HCT116 (cell line): ENCODE results near the gene ZBED2. TPM values are rescaled to one million over a fixed set of nuclear protein-coding genes. Genes with fewer than 3 reads are reported as not detected.

ENCODE experiments used
- ATAC-seq: fragments of 200-7000 bp; cut with Tn5 transposase; 2 replicates; pipeline ENCODE4 v1.9.1; 2020; ENCODE audit warnings: mild to moderate bottlenecking, moderate library complexity
- BruUV-seq: library from RNA; stranded (reverse); fragments of 400-500 nt; replicated peaks from 2 replicates; lab custom pipeline; 2021; lab: Mats Ljungman, UMichigan
- CTCF ChIA-PET: fragments of 300-600 bp; sonication (Branson Sonifier 250); formaldehyde crosslinking; loops from one replicate; lab custom pipeline; 2021; ENCODE audit warnings: antibody characterized with exemption; lab: Charles Lee
- POLR2A ChIA-PET: fragments of 300-600, 350-600 bp; sonication (Branson Sonifier 250); formaldehyde crosslinking; loops from one replicate; lab custom pipeline; 2021; ENCODE audit warnings: antibody characterized with exemption; lab: Charles Lee
- RAD21 ChIA-PET, 2 experiments: fragments of 300-600 bp; sonication (Branson Sonifier 250); formaldehyde crosslinking; loops; one replicate each; lab custom pipeline; 2023; ENCODE audit warnings: low total read pairs in 2 of 2; ENCODE audit not compliant: uncharacterized antibody in 2 of 2, unreplicated experiment in 2 of 2, low non-redundant PET in 1 of 2; lab: Charles Lee
- DNase-seq: peaks from one replicate; pipeline ENCODE4 v3.0.0-alpha.2; 2010; ENCODE audit warnings: low read depth, low spot score
- H2AFZ ChIP-seq: fragments of 200-600 bp; shearing (Covaris generic), sonication (generic); 2 replicates; pipeline ENCODE4 v1.6.1; 2017; ENCODE audit warnings: low read depth, mixed run types, mixed read lengths, antibody characterized with exemption, low read length; ENCODE audit not compliant: poor library complexity, severe bottlenecking
- H3K27ac ChIP-seq: 2 replicates; pipeline ENCODE4 v1.5.1; 2012; ENCODE audit warnings: low read depth, low read length
- H3K27me3 ChIP-seq: fragments of 200-600 bp; sonication (generic); 2 replicates; pipeline ENCODE4 v1.6.1; 2016; ENCODE audit warnings: mixed run types, low read length, mixed read lengths; ENCODE audit not compliant: insufficient read depth
- H3K36me3 ChIP-seq, 2 experiments: fragments of 200-500 bp in 1 of 2; fragments of 200-600 bp in 1 of 2; sonication (Bioruptor generic) in 1 of 2; sonication (generic) in 1 of 2; 2 replicates each; pipeline versions ENCODE4 v1.5.1 to v1.6.1; 2014 to 2016; ENCODE audit warnings: low read length in 2 of 2, inconsistent platforms in 1 of 2, mixed read lengths in 1 of 2, mixed run types in 1 of 2; ENCODE audit not compliant: insufficient read depth in 2 of 2, control insufficient read depth in 1 of 2
- H3K4me1 ChIP-seq, 2 experiments: fragments of 200-600 bp in 1 of 2; sonication (generic) in 1 of 2; 2 replicates each; pipeline versions ENCODE4 v1.5.1 to v1.6.1; 2012 to 2017; ENCODE audit warnings: low read length in 2 of 2, inconsistent platforms in 1 of 2, mild to moderate bottlenecking in 1 of 2, mixed read lengths in 1 of 2, mixed run types in 1 of 2, moderate library complexity in 1 of 2; ENCODE audit not compliant: insufficient read depth in 2 of 2, control insufficient read depth in 1 of 2
- H3K4me2 ChIP-seq: fragments of 200-600 bp; sonication (generic); 2 replicates; pipeline ENCODE4 v1.6.1; 2017; ENCODE audit warnings: mixed run types, low read length, mixed read lengths
- H3K4me3 ChIP-seq, 2 experiments: fragments of 200-600 bp in 1 of 2; sonication (generic) in 1 of 2; replicated peaks in 1 of 2; 2 replicates each; pipeline ENCODE4 v1.5.1; 2011 to 2016; ENCODE audit warnings: low read length in 2 of 2, control low read depth in 1 of 2, low read depth in 1 of 2, mild to moderate bottlenecking in 1 of 2, mixed read lengths in 1 of 2, mixed run types in 1 of 2
- H3K79me2 ChIP-seq: fragments of 200-600 bp; sonication (generic); 2 replicates; pipeline ENCODE4 v1.6.1; 2017; ENCODE audit warnings: mild to moderate bottlenecking, mixed run types, low read length, moderate library complexity, mixed read lengths; ENCODE audit not compliant: insufficient read depth
- H3K9ac ChIP-seq: fragments of 200-600 bp; sonication (generic); 2 replicates; pipeline ENCODE4 v1.6.1; 2016; ENCODE audit warnings: low read length, mixed read lengths
- H3K9me2 ChIP-seq: fragments of 200-600 bp; sonication (generic), shearing (Covaris generic); 2 replicates; pipeline ENCODE4 v1.6.1; 2017; ENCODE audit warnings: mixed run types, mild to moderate bottlenecking, moderate library complexity; ENCODE audit not compliant: insufficient read depth
- H3K9me3 ChIP-seq, 2 experiments: fragments of 200-500 bp in 1 of 2; fragments of 200-600 bp in 1 of 2; sonication (Bioruptor generic) in 1 of 2; sonication (generic) in 1 of 2; 2 replicates each; pipeline ENCODE4 v1.6.1; 2014 to 2017; ENCODE audit warnings: low read length in 2 of 2, mixed read lengths in 2 of 2, inconsistent platforms in 1 of 2, low read depth in 1 of 2, mild to moderate bottlenecking in 1 of 2, mixed run types in 1 of 2, moderate library complexity in 1 of 2; ENCODE audit not compliant: control insufficient read depth in 1 of 2, insufficient read depth in 1 of 2
- H4K20me1 ChIP-seq: fragments of 200-600 bp; sonication (generic), shearing (Covaris generic); 2 replicates; pipeline ENCODE4 v1.6.1; 2017; ENCODE audit warnings: mixed run types, mild to moderate bottlenecking, moderate library complexity; ENCODE audit not compliant: insufficient read depth
- CEBPB ChIP-seq: IDR thresholded peaks from 2 replicates; pipeline ENCODE4 v1.6.1; 2012; ENCODE audit warnings: low read depth
- CTCF ChIP-seq, 3 experiments: fragments of 200-600 bp in 1 of 3; sonication (generic) in 1 of 3; IDR thresholded peaks in 2 of 3; conservative IDR thresholded peaks in 1 of 3; 2 replicates each; pipeline ENCODE4 v1.5.1; 2012 to 2017; ENCODE audit warnings: low read depth in 2 of 3, low read length in 2 of 3, antibody characterized with exemption in 1 of 3, borderline replicate concordance in 1 of 3, control low read depth in 1 of 3, mild to moderate bottlenecking in 1 of 3, mixed read lengths in 1 of 3, mixed run types in 1 of 3, moderate library complexity in 1 of 3; ENCODE audit not compliant: insufficient read depth in 1 of 3
- ELF1 ChIP-seq: IDR thresholded peaks from 2 replicates; pipeline ENCODE4 v1.6.1; 2012; ENCODE audit warnings: low read depth, borderline replicate concordance
- JUND ChIP-seq: IDR thresholded peaks from 2 replicates; pipeline ENCODE4 v1.6.1; 2012
- MAX ChIP-seq: IDR thresholded peaks from 2 replicates; pipeline ENCODE4 v1.6.1; 2012
- POLR2AphosphoS5 ChIP-seq: IDR thresholded peaks from 2 replicates; pipeline ENCODE4 v1.6.1; 2011; ENCODE audit warnings: mild to moderate bottlenecking, low read depth, low read length, moderate library complexity
- ZBTB33 ChIP-seq: IDR thresholded peaks from 2 replicates; pipeline ENCODE4 v1.6.1; 2011; ENCODE audit warnings: mild to moderate bottlenecking, low read length, moderate library complexity; ENCODE audit not compliant: insufficient replicate concordance; ENCODE audit errors: extremely low read depth
- ZFX ChIP-seq: fragments of 450-650 bp; IDR thresholded peaks from 2 replicates; pipeline ENCODE4 v1.6.1; 2017
- ZNF274 ChIP-seq: fragments of 200-500 bp; sonication (Bioruptor generic); IDR thresholded peaks from 2 replicates; pipeline ENCODE4 v1.6.1; 2014; ENCODE audit warnings: mild to moderate bottlenecking, low read depth, low read length, inconsistent platforms
- intact Hi-C: fragments of 100-400 bp; cut with micrococcal nuclease; formaldehyde crosslinking; loops from 2 replicates; pipeline ENCODE4 v1.10.0; 2022
- total RNA-seq: library from RNA; stranded (reverse); gene quantifications from one replicate; pipeline ENCODE4 v1.2.1, GENCODE V29; 2021; ENCODE audit not compliant: unreplicated experiment

The ZBED2 gene
- total RNA-seq, 1 experiment from 2014 or later = 16.1 TPM

- TF ChIP-seq MAX (no peak), CEBPB (no peak), JUND (no peak), ELF1 (no peak), ZFX (no peak), POLR2AphosphoS5 (no peak)
Observed at GRCh38 chr3:111618945-111619344, 23.8 kb upstream of the ZBED2 start (continued).

- peaks cover 0 to 24% of the 10 kb centered on the region in 2 experiments; a peak in 2 of 4 replicates for H3K4me1 ChIP-seq
- H3K9me3 ChIP-seq = peaks cover 0 to 14% of the 10 kb centered on the region in 2 experiments; a peak in 1 of 4 replicates
- no peaks in the 10 kb centered on the region for H3K9me2 ChIP-seq
- no peak for TF ChIP-seq CTCF (IDR thresholded peaks at IDR 0.05 in 2 of 3, conservative IDR thresholded peaks at IDR 0.05 in 1 of 3; ENCODE audit: borderline replicate concordance in 1 of 3, insufficient read depth in 1 of 3, low read depth in 2 of 3, low read length in 2 of 3)
- no peak for TF ChIP-seq ZNF274
- no peak for TF ChIP-seq ZBTB33
- no peak for TF ChIP-seq JUND
- no peak for TF ChIP-seq ELF1
- no peak for TF ChIP-seq MAX
- no peak for TF ChIP-seq ZFX
- TF ChIP-seq, all 23 proteins: peak for 0
- ChIA-PET POLR2A (no interaction called here), CTCF (no interaction called here), RAD21 (no interaction called here)
- Histone ChIP-seq H2AFZ (no peak overlapping the region), H3K27ac (no peak overlapping the region), H3K36me3 (no peaks in the 10 kb centered on the region), H3K79me2 (no peaks in the 10 kb centered on the region), H3K4me3 (no peak overlapping the region), H3K9ac (no peak overlapping the region), H3K27me3 (no peaks in the 10 kb centered on the region), H3K4me2 (no peak overlapping the region), H4K20me1 (no peaks in the 10 kb centered on the region)
- ATAC-seq (no peak), DNase-seq (no peak)
- intact Hi-C loops = no loop called here
- no TSS peak for BruUV-seq
Observed at GRCh38 chr3:111617912-111618601, 22.9 kb upstream of the ZBED2 start.
